Stimulated activated CD4-positive, alpha-beta T cell treated with anti-CD3 and anti-CD28 coated beads, TNF-alpha, amount 100 ng/mL, for 4 hours (primary cell): Measurements from ENCODE around the gene TEX36.
"Not testable (repeated sequence)": the region's sequence is repeated elsewhere in the genome, so short reads cannot be mapped to it uniquely, and the experiment has no call there.

Experiments
- DNase-seq, 3 experiments: peaks; one replicate each; pipeline ENCODE4 v3.0.0-alpha.2; 2020; ENCODE audit warnings: low read depth in 3 of 3

TEX36 gene

DNA sequence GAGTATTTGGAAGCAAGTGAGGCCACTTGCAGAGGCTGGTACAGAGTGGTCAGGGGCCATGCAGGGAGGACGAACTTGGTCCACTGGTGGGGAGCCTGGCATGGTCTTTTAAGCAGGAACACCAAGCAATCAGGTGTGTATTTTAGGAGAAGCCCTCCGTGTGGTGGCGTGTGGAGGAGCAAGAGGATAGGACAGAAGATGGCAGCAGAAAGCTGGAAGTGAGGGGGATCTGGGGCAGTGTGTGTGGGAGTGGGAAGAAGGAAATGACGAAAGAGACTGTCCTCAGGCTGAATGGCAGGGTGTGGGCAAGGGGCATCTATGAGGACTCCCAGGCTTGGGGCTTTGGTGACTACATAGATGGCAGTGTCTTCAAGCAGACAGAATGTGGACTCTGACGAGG is 51.2 kb downstream of the TEX36 start:
- no peak for DNase-seq

DNA sequence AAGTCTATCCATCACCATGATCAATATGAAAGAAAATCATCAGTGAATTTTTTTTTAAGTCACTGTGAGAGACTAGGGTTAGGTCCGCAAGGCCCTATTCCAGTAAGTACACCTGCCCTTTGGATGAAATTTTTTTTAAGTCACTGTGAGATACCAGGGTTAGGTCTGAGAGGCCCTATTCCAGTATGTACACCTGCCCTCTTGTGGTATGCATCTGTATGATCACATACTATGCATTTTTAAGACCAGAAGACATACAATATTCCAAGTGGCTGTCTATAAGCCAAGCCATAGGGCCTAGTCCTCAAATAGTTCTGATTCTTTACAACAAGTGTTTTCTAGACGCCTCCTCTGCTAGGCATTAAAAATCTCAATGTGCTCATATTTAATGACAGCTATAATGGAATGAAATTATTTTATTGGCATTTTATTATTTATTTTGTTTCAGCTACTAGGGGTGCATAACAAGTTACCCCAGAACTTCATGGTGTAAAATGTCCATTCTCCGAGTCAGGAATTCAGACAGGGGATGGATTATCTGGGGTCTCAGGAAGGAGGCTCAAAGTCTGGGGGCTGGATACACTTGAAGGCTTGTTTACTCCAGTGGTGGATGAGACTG is 53.1 kb downstream of the TEX36 start:
- DNase-seq, result no peak

DNA sequence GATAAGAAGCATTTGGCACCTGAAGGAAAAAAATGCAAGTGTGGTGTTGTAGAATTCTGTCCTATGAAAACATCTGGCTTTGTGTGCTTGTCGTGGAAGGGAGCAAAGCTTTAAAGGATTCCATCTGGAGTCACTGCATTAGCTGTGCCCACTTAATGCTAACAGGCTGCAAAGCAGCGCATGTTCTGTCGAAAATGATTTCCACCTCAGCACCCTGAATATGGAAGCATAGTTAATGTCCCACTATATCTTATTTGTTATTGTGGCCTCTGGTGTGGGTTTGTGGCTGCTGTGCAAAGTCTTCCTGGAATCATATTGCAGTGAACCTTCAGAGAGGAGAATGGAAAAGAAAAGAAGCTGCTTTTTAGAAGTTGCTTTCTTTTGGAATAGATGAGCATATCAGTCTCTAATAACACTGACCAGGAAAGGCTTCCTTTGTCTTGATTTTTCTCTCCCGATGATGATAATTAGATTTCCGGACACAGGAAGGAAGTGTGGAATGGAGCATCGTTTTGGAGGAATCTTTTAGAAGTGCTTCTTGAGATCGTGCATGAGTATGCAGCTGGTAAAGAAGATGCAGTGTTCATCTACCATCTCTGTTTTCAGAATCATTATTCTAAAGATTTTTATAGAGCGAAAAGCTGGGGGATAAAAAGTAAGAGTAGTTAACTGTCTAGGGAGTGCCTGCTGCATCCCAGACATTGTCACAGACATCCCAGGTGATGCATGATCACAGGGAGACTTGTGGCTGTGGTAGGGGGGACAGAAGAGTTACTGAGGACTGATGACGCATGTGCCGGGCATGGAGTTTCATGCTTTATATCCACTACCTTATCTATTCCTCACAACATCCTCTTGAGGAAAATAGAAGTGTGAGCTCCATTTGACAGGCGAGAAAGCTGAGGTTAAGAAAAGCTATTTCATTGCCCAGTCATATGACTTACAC is 54.6 kb downstream of the TEX36 start:
- DNase-seq, result no peak

DNA sequence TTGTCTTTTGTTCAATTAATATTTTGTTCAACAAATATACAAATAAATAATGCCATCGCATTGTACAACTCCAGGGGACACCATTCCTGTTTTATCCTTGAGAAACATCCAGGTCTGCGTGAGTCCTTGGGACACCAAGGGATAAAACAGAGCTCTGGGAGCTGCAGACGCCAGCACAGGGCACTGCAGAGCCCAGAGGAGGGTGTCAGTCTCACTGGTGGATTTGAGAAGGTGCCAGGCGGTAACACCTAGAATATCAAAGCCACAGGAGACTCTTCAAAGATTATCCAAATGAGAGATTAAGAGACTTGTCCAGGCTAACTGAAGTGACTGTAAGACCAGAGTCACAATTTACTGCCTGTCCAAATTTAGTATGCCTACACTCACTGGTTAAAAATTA is 55.3 kb downstream of the TEX36 start:
- no peak for DNase-seq

DNA sequence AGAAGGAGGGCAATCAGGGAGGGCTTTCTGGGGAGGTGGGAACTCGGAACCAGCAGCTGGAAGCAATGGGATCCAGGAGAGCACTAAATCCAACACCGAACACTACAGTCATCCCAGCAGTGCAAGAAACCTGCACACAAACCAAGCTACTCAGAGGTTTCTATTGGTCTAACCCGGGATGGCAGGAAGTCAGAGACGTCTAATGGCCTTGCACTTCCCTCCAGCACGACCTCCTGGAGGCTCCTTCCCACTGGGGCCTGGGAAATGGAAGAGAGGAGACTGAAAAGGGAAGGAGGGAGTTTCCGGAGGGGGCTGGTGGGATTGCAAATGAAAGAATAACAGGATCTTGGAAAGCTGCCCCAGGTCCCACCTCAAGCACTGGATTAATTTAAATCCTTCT is 56.3 kb downstream of the TEX36 start:
- DNase-seq, result no peak

DNA sequence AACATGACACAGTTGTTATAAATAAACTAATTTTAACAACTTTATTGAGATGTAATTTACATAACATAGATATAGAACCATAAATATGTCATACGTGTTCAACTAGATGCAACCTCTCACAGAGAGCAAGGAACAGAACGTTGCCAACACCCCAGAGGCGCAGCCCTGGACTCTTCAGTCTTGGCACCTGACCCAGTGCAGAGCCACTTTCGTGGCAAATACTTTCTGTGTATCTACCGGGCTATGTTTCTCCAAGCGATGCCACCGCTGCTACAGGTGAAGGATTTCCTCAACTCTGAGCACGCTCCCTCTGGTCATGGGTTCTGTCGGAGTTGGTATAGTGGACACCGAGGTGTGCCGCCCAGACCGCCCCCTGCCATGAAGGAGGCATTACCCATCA is 57.4 kb downstream of the TEX36 start:
- no peak for DNase-seq

DNA sequence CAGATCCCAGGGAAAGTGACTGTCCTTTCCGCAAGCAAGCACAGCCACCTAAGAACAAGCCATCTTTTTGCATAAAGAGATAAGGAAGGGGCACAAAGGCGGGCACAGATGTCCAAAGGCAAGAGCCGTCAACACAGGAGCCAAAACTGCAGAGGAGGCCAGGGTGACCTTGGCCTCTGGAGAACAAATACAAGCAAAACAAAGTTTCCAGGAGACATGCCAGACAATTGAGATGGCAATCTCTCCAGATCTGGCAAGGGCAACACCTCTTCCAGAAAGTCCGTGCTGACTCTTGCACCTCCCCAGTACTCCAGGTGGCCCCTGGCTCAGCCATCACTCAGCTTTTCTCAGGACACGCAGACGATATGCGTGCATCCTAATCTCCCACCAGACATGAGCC is 58.2 kb downstream of the TEX36 start:
- DNase-seq, result no peak

DNA sequence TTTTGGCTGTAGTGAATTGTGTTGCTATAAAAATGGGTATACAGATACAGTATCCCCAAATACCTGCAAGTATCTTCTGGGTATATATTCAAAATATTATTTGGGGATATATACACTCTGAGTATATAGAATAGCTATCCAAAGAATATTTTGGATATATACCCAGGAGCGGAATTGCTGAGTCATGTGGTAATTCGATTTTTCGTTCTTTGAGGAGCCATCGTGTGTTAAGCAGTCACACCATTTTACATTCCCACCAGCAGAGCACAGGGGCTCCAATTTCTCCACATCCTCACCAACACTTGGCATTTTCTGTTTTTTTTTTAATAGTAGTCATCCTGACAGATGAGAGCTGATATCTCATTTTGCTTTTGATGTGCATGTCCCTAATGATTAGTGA is 61.9 kb downstream of the TEX36 start:
- DNase-seq, result no peak

DNA sequence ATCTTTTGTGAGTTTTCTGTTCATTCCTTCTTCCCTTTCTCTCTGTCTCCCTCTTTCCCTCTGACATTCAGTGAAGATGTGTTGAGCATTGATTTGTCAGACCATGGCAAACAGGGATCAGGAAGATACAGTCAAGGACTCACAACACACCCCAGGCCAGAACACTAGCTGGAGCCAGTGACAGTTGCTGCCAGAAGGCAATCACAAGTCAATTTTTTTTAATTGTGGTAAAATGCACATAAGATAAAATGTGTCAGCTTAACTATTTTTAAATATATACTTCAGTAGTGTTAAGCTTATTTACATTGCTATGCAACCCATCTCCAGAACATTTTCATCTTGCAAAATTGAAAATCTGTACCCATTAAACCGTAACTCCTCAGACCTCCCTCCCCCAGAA is 62.6 kb downstream of the TEX36 start:
- no peak for DNase-seq

DNA sequence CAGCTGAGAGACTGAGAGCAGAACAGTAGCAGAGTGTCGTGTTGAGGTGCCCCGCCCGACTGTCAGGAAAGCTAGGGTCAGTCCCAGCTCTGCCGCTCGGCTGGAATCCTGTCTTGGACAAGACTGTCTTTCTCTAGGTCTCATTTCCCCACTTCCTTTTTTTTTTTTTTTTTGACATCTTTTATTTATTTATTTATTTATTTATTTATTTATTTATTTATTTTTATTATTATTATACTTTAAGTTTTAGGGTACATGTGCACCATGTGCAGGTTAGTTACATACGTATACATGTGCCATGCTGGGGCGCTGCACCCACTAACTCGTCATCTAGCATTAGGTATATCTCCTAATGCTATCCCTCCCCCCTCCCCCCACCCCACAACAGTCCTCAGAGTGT is 69.9 kb downstream of the TEX36 start:
- not testable (repeated sequence) for DNase-seq

DNA sequence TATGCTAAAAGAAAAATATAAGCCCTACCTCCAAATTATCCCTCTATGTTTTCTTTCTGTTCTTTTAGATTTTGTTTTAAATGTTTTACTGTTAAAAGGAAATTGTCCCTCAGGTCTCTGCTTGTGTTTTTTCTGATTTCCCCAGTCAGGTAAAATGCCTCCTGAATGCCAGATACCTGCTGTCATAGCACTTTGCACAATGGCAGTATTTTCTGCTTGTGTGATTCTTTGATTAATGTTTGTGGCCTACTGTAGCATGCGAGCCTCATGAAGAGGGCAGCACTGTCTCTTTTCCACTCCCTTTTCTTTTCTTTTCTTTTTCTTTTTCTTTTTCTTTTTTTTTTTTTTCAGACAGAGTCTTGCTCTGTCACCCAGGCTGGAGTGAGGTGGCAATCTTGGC is 71.2 kb downstream of the TEX36 start:
- no peak for DNase-seq

DNA sequence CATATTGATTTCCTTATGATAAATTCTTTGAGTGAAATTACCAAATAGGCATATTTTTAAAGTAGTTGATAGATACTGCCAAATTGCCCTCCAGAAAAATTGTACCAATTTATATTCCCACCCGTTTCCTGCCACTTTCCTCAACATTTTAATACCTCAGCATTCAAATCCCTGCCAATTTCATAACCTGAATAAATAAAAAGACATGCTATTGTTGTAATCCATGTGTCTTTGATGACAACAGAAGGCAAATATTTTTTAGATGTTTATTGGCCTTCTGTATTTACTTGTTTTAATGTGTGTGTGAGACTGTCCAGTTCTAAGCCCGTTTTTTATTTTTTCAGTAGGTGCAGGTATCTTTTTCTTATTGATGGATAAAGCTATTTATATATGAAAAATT is 71.7 kb downstream of the TEX36 start:
- no peak for DNase-seq

DNA sequence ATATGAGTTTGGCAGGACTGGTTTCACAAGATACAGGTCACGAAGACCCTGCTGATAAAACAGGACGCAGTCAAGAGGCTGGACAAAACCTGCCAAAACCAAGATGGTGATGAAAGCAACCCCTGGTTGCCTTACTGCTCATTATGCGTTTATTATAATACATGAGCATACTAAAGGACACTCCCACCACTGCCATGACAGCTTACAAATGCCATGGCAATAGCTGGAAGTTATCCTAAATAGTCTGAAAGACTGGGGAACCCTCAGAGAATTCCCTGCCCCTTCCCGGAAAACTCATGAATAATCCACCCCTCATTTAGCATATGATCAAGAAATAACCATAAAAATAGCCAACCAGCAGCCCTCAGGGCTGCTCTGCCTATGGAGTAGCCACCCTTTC is 73.1 kb downstream of the TEX36 start:
- DNase-seq, result no peak

DNA sequence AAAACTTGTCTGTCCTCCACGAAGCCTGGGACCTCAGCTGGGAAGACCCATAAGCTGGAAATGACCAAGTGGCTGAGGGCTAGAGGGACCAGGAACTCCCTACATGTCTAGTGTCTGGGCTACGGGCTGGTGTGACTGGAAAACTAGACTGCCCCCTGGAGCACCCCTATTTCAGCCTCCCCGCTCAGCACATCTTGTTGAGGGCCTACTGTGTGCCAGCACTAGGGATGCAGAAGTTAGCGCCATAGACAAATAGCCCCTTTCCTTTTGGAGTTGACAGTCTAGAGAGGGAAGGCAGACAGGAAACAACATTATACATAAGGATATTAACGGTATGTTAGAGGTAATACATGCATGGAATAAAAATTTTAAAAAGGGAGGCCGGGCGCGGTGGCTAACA is 74.5 kb downstream of the TEX36 start:
- DNase-seq, result no peak

DNA sequence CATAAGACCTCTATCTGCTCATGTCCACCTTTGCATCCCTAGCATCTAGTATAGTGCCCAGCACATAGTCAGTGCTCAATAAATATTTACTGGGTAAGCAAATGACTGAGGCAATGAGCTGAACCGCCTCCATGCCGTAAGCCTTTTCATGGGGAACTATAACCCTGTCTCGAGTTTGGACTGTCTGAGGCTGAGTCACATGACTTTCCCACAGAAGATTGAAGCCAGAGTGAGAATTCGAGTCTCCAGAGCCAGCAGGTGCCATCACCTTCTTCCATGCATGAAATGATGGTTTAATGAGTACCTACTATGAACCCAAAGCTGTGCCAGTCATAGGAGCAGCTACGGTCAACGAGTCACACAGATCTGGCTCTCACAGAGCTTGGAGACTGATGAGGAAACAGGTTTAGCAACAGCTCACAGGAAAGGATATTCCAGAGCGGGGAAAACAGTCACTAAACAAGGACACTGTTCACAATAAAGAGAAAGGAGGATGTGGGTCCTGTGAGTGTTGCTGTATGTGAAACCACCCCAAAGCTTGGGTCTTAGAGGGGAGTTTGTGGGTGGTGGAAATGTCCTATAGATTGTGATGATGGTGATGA is 75.2 kb downstream of the TEX36 start:
- no peak for DNase-seq

DNA sequence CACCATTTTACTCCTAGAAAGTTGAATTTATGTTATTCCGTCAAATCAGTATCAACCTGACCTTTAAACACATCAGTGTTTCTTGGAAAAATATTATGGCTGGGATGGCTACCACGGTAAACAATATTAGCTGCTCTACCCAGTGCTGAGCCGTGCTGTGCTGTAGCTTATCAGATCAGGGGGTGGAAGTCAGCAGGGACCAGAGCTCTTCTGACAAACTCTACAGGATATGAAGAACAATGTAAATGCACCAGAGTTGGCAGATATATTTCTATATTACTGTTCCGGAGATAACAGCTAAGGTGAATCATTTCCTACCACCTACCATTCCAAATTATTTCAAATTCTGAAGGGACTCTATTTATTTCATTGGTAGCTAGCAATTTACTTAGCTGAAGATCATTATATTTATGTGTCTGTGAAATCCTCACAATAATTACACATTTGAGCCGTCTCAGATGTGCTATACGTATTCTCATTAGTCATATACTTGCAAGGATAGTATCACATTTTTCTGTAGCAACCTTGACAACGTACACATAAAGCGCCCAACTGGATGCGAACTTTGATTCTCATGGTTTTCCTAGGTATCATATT is 76.5 kb downstream of the TEX36 start:
- no peak for DNase-seq
